PFSK-1 (cell line): ENCODE results near the gene FGGY.

Experiments
- FOXP2 ChIP-seq: optimal IDR thresholded peaks from 2 replicates; pipeline ENCODE3; 2011; ENCODE audit warnings: borderline replicate concordance, control low read depth, inconsistent platforms; ENCODE audit not compliant: insufficient read depth; ENCODE audit errors: extremely low read length, extremely low read depth
- POLR2AphosphoS5 ChIP-seq: IDR thresholded peaks from 2 replicates; pipeline ENCODE4 v1.6.1; 2012; ENCODE audit warnings: low read depth, mild to moderate bottlenecking, control low read depth, low read length, moderate library complexity
- REST ChIP-seq, 2 experiments: IDR thresholded peaks; 2 replicates each; pipeline versions ENCODE4 v1.6.1 to v1.8.0; 2011 to 2012; ENCODE audit warnings: low read depth in 2 of 2, low read length in 2 of 2, control low read depth in 1 of 2, inconsistent platforms in 1 of 2, mild to moderate bottlenecking in 1 of 2, moderate library complexity in 1 of 2; ENCODE audit not compliant: insufficient read depth in 1 of 2
- SIN3A ChIP-seq: IDR thresholded peaks from 2 replicates; pipeline ENCODE4 v1.6.1; 2012; ENCODE audit warnings: mild to moderate bottlenecking, low read length, moderate library complexity, borderline replicate concordance; ENCODE audit not compliant: insufficient read depth
- TAF1 ChIP-seq: IDR thresholded peaks from 2 replicates; pipeline ENCODE4 v1.6.1; 2012; ENCODE audit warnings: low read length, control low read depth, borderline replicate concordance; ENCODE audit not compliant: insufficient read depth

FGGY gene

GRCh38 chr1:59718064-59718988, 421.4 kb downstream of the FGGY start:
- TF ChIP-seq REST (IDR thresholded peaks at IDR 0.05; ENCODE audit: insufficient read depth in 1 of 2, low read depth in 2 of 2, low read length in 2 of 2) (no peak), FOXP2 (no peak), TAF1 (no peak), SIN3A (no peak), POLR2AphosphoS5 (no peak)

GRCh38 chr1:59718989-59719360, 422.1 kb downstream of the FGGY start:
- TF ChIP-seq SIN3A: no peak
- TF ChIP-seq POLR2AphosphoS5: no peak
- no peak for TF ChIP-seq FOXP2

DNA sequence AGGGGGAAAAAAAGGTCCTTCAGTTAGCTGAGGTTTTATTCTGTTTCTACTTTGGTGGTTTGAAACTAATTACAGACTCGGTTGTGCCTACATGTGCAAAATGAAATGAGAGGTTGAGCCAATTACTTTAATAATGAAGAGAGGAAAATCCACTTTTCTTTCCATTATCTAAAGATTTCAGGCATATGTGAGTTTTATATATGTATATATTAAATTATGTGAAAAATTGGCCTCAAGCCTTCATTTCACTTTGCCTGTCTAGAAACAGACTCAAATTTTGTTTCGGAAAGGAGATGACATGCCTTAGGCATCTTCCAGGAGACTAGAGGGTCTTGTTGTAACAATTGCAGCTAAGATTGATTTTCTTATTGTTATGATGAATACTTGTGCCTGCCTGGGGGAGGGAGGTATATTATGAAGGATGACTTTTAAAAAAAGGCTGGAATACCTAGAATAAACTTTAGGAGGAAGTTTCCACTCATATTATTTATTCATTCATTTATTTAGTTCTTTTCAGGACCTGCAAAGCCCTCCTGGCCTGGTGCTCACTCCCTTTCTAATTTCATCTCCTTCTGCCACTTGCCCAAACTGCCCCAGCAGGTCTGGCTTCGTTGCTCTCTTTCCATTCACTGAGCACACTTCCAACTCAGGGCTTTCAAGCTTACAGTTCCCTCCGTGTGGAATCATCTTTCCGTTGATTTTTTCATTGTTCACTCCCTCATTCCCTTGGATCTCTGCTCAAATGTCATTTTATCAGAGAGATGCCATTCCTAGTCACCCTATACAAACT, 423.6 kb downstream of the FGGY start:
- TF ChIP-seq TAF1: no peak
- no peak for TF ChIP-seq FOXP2
- TF ChIP-seq REST (IDR thresholded peaks at IDR 0.05; ENCODE audit: insufficient read depth in 1 of 2, low read depth in 2 of 2, low read length in 2 of 2): no peak
- no peak for TF ChIP-seq SIN3A
- TF ChIP-seq POLR2AphosphoS5: no peak

DNA sequence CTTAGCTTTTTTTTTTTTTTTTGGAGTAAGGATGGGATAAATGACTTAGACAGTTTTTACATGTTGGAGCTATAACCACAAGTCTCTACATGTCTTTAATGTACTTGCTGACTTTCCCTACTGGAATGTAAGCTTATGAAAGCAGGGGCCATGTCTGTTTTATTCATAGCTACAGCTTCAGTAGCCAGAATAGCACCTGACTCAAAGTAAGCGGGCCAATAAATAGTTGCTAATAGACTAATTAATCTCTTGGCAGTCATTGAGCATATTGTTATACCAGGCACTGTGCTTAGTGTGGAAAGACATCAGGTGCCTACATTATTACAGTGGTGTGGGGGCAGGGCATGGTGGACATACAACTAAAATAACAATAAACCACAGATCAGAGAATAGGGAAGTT, 433.4 kb downstream of the FGGY start:
- no peak for TF ChIP-seq REST (IDR thresholded peaks at IDR 0.05; ENCODE audit: insufficient read depth in 1 of 2, low read depth in 2 of 2, low read length in 2 of 2)
- TF ChIP-seq TAF1: no peak
- TF ChIP-seq FOXP2: no peak
- no peak for TF ChIP-seq SIN3A
- TF ChIP-seq POLR2AphosphoS5: no peak

GRCh38 chr1:59730759-59731478, 434.0 kb downstream of the FGGY start:
- TF ChIP-seq TAF1: no peak
- TF ChIP-seq REST (IDR thresholded peaks at IDR 0.05; ENCODE audit: insufficient read depth in 1 of 2, low read depth in 2 of 2, low read length in 2 of 2): no peak
- no peak for TF ChIP-seq FOXP2
- TF ChIP-seq SIN3A: no peak
- no peak for TF ChIP-seq POLR2AphosphoS5
